HCT116 (cell line): Measurements from ENCODE around the gene STAC. TPM values are rescaled to one million over a fixed set of nuclear protein-coding genes. Genes with fewer than 3 reads are reported as not detected.

Source experiments
- ATAC-seq: fragments of 200-7000 bp; cut with Tn5 transposase; 2 replicates; pipeline ENCODE4 v1.9.1; 2020; ENCODE audit warnings: mild to moderate bottlenecking, moderate library complexity
- BruUV-seq: library from RNA; stranded (reverse); fragments of 400-500 nt; replicated peaks from 2 replicates; lab custom pipeline; 2021; lab: Mats Ljungman, UMichigan
- CTCF ChIA-PET: fragments of 300-600 bp; sonication (Branson Sonifier 250); formaldehyde crosslinking; loops from one replicate; lab custom pipeline; 2021; ENCODE audit warnings: antibody characterized with exemption; lab: Charles Lee
- POLR2A ChIA-PET: fragments of 300-600, 350-600 bp; sonication (Branson Sonifier 250); formaldehyde crosslinking; loops from one replicate; lab custom pipeline; 2021; ENCODE audit warnings: antibody characterized with exemption; lab: Charles Lee
- RAD21 ChIA-PET, 2 experiments: fragments of 300-600 bp; sonication (Branson Sonifier 250); formaldehyde crosslinking; loops; one replicate each; lab custom pipeline; 2023; ENCODE audit warnings: low total read pairs in 2 of 2; ENCODE audit not compliant: uncharacterized antibody in 2 of 2, unreplicated experiment in 2 of 2, low non-redundant PET in 1 of 2; lab: Charles Lee
- DNase-seq: peaks from one replicate; pipeline ENCODE4 v3.0.0-alpha.2; 2010; ENCODE audit warnings: low read depth, low spot score
- H2AFZ ChIP-seq: fragments of 200-600 bp; shearing (Covaris generic), sonication (generic); 2 replicates; pipeline ENCODE4 v1.6.1; 2017; ENCODE audit warnings: low read depth, mixed run types, mixed read lengths, antibody characterized with exemption, low read length; ENCODE audit not compliant: poor library complexity, severe bottlenecking
- H3K27ac ChIP-seq: 2 replicates; pipeline ENCODE4 v1.5.1; 2012; ENCODE audit warnings: low read depth, low read length
- H3K27me3 ChIP-seq: fragments of 200-600 bp; sonication (generic); 2 replicates; pipeline ENCODE4 v1.6.1; 2016; ENCODE audit warnings: mixed run types, low read length, mixed read lengths; ENCODE audit not compliant: insufficient read depth
- H3K36me3 ChIP-seq, 2 experiments: fragments of 200-500 bp in 1 of 2; fragments of 200-600 bp in 1 of 2; sonication (Bioruptor generic) in 1 of 2; sonication (generic) in 1 of 2; 2 replicates each; pipeline versions ENCODE4 v1.5.1 to v1.6.1; 2014 to 2016; ENCODE audit warnings: low read length in 2 of 2, inconsistent platforms in 1 of 2, mixed read lengths in 1 of 2, mixed run types in 1 of 2; ENCODE audit not compliant: insufficient read depth in 2 of 2, control insufficient read depth in 1 of 2
- H3K4me1 ChIP-seq, 2 experiments: fragments of 200-600 bp in 1 of 2; sonication (generic) in 1 of 2; 2 replicates each; pipeline versions ENCODE4 v1.5.1 to v1.6.1; 2012 to 2017; ENCODE audit warnings: low read length in 2 of 2, inconsistent platforms in 1 of 2, mild to moderate bottlenecking in 1 of 2, mixed read lengths in 1 of 2, mixed run types in 1 of 2, moderate library complexity in 1 of 2; ENCODE audit not compliant: insufficient read depth in 2 of 2, control insufficient read depth in 1 of 2
- H3K4me2 ChIP-seq: fragments of 200-600 bp; sonication (generic); 2 replicates; pipeline ENCODE4 v1.6.1; 2017; ENCODE audit warnings: mixed run types, low read length, mixed read lengths
- H3K4me3 ChIP-seq, 2 experiments: fragments of 200-600 bp in 1 of 2; sonication (generic) in 1 of 2; replicated peaks in 1 of 2; 2 replicates each; pipeline ENCODE4 v1.5.1; 2011 to 2016; ENCODE audit warnings: low read length in 2 of 2, control low read depth in 1 of 2, low read depth in 1 of 2, mild to moderate bottlenecking in 1 of 2, mixed read lengths in 1 of 2, mixed run types in 1 of 2
- H3K79me2 ChIP-seq: fragments of 200-600 bp; sonication (generic); 2 replicates; pipeline ENCODE4 v1.6.1; 2017; ENCODE audit warnings: mild to moderate bottlenecking, mixed run types, low read length, moderate library complexity, mixed read lengths; ENCODE audit not compliant: insufficient read depth
- H3K9ac ChIP-seq: fragments of 200-600 bp; sonication (generic); 2 replicates; pipeline ENCODE4 v1.6.1; 2016; ENCODE audit warnings: low read length, mixed read lengths
- H3K9me2 ChIP-seq: fragments of 200-600 bp; sonication (generic), shearing (Covaris generic); 2 replicates; pipeline ENCODE4 v1.6.1; 2017; ENCODE audit warnings: mixed run types, mild to moderate bottlenecking, moderate library complexity; ENCODE audit not compliant: insufficient read depth
- H3K9me3 ChIP-seq, 2 experiments: fragments of 200-500 bp in 1 of 2; fragments of 200-600 bp in 1 of 2; sonication (Bioruptor generic) in 1 of 2; sonication (generic) in 1 of 2; 2 replicates each; pipeline ENCODE4 v1.6.1; 2014 to 2017; ENCODE audit warnings: low read length in 2 of 2, mixed read lengths in 2 of 2, inconsistent platforms in 1 of 2, low read depth in 1 of 2, mild to moderate bottlenecking in 1 of 2, mixed run types in 1 of 2, moderate library complexity in 1 of 2; ENCODE audit not compliant: control insufficient read depth in 1 of 2, insufficient read depth in 1 of 2
- H4K20me1 ChIP-seq: fragments of 200-600 bp; sonication (generic), shearing (Covaris generic); 2 replicates; pipeline ENCODE4 v1.6.1; 2017; ENCODE audit warnings: mixed run types, mild to moderate bottlenecking, moderate library complexity; ENCODE audit not compliant: insufficient read depth
- CBX3 ChIP-seq: IDR thresholded peaks from 2 replicates; pipeline ENCODE4 v1.6.1; 2012; ENCODE audit warnings: low read depth
- CTCF ChIP-seq, 3 experiments: fragments of 200-600 bp in 1 of 3; sonication (generic) in 1 of 3; IDR thresholded peaks in 2 of 3; conservative IDR thresholded peaks in 1 of 3; 2 replicates each; pipeline ENCODE4 v1.5.1; 2012 to 2017; ENCODE audit warnings: low read depth in 2 of 3, low read length in 2 of 3, antibody characterized with exemption in 1 of 3, borderline replicate concordance in 1 of 3, control low read depth in 1 of 3, mild to moderate bottlenecking in 1 of 3, mixed read lengths in 1 of 3, mixed run types in 1 of 3, moderate library complexity in 1 of 3; ENCODE audit not compliant: insufficient read depth in 1 of 3
- EGR1 ChIP-seq: IDR thresholded peaks from 2 replicates; pipeline ENCODE4 v1.6.1; 2012; ENCODE audit warnings: low read depth
- ELF1 ChIP-seq: IDR thresholded peaks from 2 replicates; pipeline ENCODE4 v1.6.1; 2012; ENCODE audit warnings: low read depth, borderline replicate concordance
- EZH2phosphoT487 ChIP-seq: fragments of 200-600 bp; IDR thresholded peaks from 2 replicates; pipeline ENCODE4 v1.6.1; 2018; ENCODE audit warnings: antibody characterized with exemption, borderline replicate concordance
- FOSL1 ChIP-seq: IDR thresholded peaks from 2 replicates; pipeline ENCODE4 v1.6.1; 2012; ENCODE audit warnings: low read depth
- POLR2A ChIP-seq: IDR thresholded peaks from 2 replicates; pipeline ENCODE4 v1.7.0; 2011; ENCODE audit warnings: borderline replicate concordance; ENCODE audit not compliant: insufficient read depth, insufficient read length; ENCODE audit errors: extremely low read depth
- REST ChIP-seq: IDR thresholded peaks from 2 replicates; pipeline ENCODE4 v1.6.1; 2012; ENCODE audit warnings: low read depth
- SIN3A ChIP-seq: IDR thresholded peaks from 2 replicates; pipeline ENCODE4 v1.6.1; 2012; ENCODE audit warnings: low read depth
- SP1 ChIP-seq: IDR thresholded peaks from 2 replicates; pipeline ENCODE4 v1.6.1; 2012; ENCODE audit warnings: low read depth
- SRF ChIP-seq: IDR thresholded peaks from 2 replicates; pipeline ENCODE4 v1.6.1; 2012; ENCODE audit warnings: low read depth
- YY1 ChIP-seq: IDR thresholded peaks from 2 replicates; pipeline ENCODE4 v1.6.1; 2011; ENCODE audit warnings: low read length, low read depth, moderate library complexity, mild to moderate bottlenecking; ENCODE audit not compliant: insufficient replicate concordance; ENCODE audit errors: extremely low read depth
- intact Hi-C: fragments of 100-400 bp; cut with micrococcal nuclease; formaldehyde crosslinking; loops from 2 replicates; pipeline ENCODE4 v1.10.0; 2022
- total RNA-seq: library from RNA; stranded (reverse); gene quantifications from one replicate; pipeline ENCODE4 v1.2.1, GENCODE V29; 2021; ENCODE audit not compliant: unreplicated experiment

STAC gene
- total RNA-seq, 1 experiment from 2014 or later = not detected

- TF ChIP-seq YY1 = no peak
- TF ChIP-seq EGR1 = no peak
- TF ChIP-seq FOSL1 = no peak
- no peak for TF ChIP-seq SP1
- no peak for TF ChIP-seq EZH2phosphoT487
- no peak for TF ChIP-seq SRF
- TF ChIP-seq REST = no peak
- no peak for TF ChIP-seq POLR2A
- TF ChIP-seq ELF1 = no peak
- TF ChIP-seq SIN3A = no peak
- no peak for TF ChIP-seq CBX3
- no peak for TF ChIP-seq CTCF (IDR thresholded peaks at IDR 0.05 in 2 of 3, conservative IDR thresholded peaks at IDR 0.05 in 1 of 3; ENCODE audit: borderline replicate concordance in 1 of 3, insufficient read depth in 1 of 3, low read depth in 2 of 3, low read length in 2 of 3)
- no peak for ATAC-seq
- no peak overlapping the region for H2AFZ ChIP-seq
- no peaks in the 10 kb centered on the region for H3K36me3 ChIP-seq
- H3K4me3 ChIP-seq = no peak overlapping the region
- intact Hi-C loops = no loop called here
- ChIA-PET RAD21 (no interaction called here), POLR2A (no interaction called here), CTCF (no interaction called here)
- no peaks in the 10 kb centered on the region for H3K27me3 ChIP-seq
- no peaks in the 10 kb centered on the region for H3K4me1 ChIP-seq
- no peaks in the 10 kb centered on the region for H3K9me2 ChIP-seq
- H3K9ac ChIP-seq = no peak overlapping the region
- H3K4me2 ChIP-seq = no peak overlapping the region
- no peaks in the 10 kb centered on the region for H3K79me2 ChIP-seq
- H3K27ac ChIP-seq = no peak overlapping the region
- H3K9me3 ChIP-seq = no peaks in the 10 kb centered on the region
- DNase-seq = no peak
- BruUV-seq = no TSS peak
- H4K20me1 ChIP-seq = no peaks in the 10 kb centered on the region
Measured at GRCh38 chr3:36418296-36418695, 38.0 kb downstream of the STAC start.
